Lung microvascular endothelial cell (primary cell): ENCODE results near the gene SLC22A23. TPM values are rescaled to one million over a fixed set of nuclear protein-coding genes. Genes with fewer than 3 reads are reported as not detected.
A peak's percentile ranks its signal among the peaks of the same experiment; 100 is the strongest.
"Not testable (repeated sequence)": the region's sequence is repeated elsewhere in the genome, so short reads cannot be mapped to it uniquely, and the experiment has no call there.

Source experiments
- DNase-seq, 2 donors: peaks; one replicate each; pipeline versions ENCODE4 v3.0.0 to v3.0.0-alpha.2; 2010; ENCODE audit warnings: low read depth in 2 of 2
- total RNA-seq: library from RNA; depleted of rRNA; stranded (reverse); fragments of >200 nt; gene quantifications from 2 replicates; pipeline ENCODE4 v1.2.1, GENCODE V29; 2014

SLC22A23 gene
- total RNA-seq, 1 donor from 2014 or later, result 59.3 TPM

DNA sequence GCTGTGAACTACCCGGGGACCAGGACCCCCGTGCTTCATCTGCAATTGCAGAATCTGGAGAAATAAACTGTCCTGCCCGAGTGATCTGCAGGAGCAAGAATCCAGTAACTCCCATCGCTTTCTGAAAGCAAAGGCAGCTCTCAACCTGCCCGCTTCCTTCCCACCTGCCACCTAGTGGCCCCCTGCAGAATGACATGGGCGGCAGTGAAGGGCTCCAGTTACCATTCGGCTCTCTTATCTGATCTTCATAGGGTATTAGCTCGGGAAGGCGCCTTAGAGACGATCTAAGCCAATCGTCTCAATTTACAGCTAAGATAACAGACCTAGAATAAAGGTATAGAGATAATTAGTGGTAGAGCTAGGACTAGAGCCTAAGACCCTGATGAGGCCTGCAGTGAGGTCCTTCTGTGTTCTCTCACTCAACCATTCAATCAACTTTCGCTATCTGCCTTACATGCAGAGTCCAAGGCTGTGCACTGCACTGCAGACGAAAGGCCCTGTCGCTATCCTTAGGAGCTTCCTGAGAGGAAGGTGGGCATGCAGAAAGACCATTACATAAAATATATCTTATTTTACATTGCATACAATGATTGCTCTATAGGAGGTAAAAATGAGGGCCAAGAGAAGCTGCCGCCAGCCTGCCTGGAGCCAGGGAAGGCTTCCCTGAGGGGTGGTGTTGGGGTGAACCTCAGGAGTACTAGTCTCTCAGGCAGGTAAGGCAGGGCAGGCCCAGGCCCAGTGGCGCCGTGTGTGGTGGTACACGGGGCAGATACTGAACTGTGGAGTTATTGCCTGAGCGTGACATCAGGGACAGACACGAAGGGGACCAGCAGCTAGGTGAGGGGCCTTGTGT is 205.2 kb downstream of the SLC22A23 start:
- DNase-seq, result peak; percentile 77 to 82

DNA sequence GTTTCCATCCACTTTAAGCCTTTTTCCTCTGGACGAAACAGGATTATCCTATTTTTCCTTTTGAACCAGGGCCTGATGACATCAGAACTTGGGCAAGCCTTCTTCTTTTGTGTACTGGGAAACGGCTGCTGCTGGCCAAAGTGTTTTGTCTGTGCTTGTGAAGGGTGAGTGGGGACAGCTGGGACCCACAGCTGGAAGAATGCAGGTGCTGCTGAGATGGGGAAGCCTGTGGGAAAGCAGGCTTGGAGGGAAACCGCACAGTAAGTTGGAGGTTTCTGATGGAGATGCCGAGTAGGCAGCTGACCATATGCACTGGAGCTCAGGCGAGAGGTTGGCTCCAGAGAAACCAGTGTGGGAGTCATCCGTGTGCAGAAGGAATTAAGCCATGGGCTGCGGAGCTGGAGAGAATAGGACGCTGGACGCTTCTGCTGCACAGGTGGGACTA is 206.6 kb downstream of the SLC22A23 start:
- no peak for DNase-seq

DNA sequence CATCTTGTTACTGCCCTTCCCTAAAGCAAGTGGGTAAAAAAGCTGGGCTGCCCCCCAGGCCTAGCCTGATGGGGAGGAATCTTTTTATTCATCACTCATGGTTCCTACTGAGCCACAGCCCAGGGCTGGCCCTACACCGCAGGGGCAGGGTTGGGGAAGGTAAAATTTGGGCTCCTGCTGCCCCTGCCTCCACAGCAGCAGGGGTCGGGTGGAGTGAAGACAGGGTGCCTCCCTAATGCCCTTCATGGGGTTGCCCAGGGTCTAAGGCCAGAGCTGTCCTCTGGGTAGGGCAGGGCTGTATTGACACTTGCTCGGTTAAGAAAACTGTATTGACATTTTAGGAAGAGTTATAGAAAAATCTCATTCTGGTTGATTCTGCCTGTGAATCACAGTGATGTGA is 207.0 kb downstream of the SLC22A23 start:
- DNase-seq, result no peak

DNA sequence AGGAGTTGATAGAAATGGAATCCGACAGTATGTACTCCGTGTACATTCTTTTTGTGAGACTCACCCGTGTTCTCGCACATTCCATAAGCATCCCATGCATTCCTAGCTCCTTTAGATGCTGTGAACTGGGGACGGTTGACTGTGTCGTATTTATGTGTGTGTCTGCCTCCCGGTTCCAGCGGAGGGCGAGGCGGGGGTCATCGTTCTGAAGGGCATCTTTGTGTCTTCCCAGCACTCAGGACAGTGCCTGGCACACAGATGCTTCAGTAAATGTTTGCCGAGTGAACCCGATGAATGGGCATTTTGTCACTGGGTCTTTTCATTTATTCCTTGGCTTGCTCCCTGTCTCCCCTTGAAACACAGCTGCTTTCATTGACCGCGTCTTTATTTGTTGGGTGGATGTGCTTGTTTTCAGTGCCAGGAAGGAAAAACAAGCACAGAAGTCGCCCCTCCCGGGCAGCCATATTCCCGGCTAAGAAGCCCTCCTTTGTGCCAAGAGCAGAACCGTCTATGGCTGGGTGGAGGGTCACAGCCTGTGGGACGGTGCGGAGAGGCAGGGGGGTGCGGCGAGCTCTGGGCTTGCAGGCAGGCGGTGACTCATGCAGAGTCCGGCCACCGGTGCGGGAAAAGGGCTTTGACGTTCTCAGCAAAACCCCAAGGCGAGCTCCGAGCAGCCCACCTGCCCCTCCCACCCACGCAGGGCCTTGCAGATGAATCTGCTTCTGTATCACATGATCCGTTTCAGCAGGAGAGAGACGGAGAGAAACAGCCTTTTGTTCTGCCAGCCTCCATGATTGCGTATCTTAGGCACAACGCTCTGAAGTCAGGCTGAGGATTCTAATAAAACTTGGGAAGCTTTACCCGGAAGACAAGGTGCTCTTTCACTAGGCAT is 209.3 kb downstream of the SLC22A23 start:
- peak; percentile 41 to 60 for DNase-seq

DNA sequence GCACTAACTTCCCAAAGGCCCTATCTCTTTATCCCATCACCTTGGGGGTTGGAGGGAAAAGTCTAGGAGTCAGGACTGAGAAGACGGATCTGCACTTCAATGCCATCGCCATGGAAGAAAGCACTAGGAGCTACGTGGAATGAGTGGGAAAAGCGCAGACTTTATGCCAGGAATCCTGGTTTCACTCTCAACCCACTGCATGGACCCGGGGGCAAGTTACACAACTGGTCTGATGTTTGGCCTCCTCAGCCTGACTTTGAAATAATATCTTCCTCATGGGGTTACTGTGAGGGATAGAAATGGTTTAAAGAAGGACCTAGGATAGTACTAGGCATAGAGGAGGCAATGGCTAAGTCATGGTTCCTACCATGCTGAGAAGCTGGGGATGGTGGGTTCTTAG is 211.6 kb downstream of the SLC22A23 start:
- DNase-seq, result no peak

DNA sequence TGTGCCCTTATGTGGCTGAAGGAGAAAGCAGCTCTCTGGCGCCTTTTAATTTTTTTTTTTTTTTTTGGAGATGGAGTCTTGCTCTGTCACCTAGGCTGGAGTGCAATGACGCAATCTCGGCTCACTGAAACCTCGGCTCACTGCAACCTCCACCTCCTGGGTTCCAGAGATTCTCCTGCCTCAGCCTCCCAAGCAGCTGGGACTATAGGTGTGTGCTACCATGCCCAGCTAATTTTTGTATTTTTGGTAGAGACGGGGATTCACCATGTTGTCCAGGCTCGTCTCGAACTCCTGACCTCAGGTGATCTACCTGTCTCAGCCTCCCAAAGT is 212.1 kb downstream of the SLC22A23 start:
- not testable (repeated sequence) for DNase-seq

DNA sequence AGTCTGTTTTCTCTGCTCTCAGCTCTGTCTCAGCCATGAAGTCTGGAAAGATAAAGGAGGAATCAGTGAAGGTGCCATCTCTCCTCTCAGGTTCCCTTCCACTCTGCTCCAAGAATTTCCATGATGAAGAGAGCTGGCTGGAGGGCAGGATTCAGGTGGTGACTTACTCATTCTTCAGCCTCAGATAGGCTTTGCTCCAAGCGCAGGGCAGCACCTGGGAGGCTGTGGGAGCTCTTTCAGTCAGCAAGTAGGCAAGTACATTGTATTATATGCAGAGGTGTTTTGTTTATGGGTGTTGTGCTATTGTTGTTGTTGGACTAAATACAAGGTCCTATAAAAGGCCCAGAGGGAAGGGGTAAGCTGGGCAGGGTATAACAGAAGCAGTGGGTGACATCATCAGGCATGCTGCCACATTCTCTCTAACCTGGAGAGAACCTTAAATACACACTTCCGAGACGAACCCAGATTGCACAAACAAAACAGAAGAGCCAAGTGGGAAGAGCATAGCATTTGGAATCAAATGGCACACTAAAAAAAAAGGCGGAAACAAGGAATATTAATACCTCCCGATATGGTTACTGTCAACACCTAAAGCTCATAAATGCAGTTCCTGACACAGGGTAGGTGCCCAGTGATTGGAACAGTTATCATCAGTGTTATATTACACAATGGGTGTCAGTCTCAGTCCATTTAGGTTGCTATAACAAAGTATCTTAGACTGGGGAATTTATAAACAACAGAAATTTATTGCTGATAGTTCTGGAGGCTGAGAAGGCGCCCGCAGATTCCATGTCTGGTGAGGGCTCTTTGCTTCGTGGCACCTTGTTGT is 212.6 kb downstream of the SLC22A23 start:
- DNase-seq, result no peak

DNA sequence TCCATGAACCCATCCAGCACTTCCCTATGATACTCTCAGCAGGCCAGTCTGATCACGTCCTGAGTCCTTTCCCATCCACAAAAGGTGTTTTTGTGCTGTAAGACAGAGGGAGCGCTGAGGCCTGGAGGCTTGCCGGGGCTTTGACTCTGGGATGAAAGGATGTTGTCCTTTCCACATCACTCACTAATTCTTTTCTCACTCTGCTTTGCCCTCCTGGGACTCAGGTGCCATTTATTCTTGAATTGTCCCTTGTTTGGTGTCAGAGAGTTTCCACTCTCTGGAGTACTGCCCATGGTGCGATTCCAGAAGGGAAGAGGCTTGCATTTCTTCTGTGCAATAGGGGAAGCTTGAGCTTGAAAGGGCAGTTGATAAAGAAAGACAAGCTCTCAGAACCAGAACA is 214.1 kb downstream of the SLC22A23 start:
- DNase-seq, result no peak

DNA sequence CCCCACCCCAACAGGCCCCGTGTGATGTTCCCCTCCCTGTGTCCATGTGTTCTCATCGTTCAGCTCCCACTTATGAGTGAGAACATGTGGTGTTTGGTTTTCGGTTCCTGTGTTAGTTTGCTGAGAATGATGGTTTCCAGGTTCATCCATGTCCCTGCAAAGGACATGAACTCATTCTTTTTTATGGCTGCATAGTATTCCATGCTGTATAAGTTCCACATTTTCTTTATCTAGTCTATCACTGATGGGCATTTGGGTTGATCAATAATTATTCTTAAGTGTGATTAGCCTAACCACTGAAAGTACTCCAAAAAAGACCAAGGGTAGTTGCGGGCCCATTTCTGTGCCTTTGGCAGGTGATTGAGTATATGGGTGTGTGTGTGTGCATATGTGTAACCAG is 215.1 kb downstream of the SLC22A23 start:
- not testable (repeated sequence) for DNase-seq

DNA sequence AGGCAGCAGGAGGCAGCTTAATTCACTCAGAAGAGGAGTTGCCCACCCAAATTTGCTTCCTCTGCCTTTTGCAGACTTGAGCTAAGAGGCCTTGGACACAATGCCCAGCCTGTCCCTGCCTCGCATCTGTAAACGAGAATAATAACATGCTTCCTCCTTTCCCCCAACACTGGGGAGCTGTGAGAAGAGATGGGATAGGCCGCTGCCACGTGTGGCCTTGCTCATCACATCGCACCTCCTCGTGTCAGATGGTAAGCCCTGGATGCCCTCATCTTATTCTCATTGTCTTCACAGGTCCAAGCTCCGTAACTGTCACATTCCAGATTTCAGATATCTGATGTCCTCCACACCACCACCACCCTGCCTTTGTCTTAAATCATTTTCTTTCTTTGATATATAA is 216.3 kb downstream of the SLC22A23 start:
- DNase-seq, result no peak

DNA sequence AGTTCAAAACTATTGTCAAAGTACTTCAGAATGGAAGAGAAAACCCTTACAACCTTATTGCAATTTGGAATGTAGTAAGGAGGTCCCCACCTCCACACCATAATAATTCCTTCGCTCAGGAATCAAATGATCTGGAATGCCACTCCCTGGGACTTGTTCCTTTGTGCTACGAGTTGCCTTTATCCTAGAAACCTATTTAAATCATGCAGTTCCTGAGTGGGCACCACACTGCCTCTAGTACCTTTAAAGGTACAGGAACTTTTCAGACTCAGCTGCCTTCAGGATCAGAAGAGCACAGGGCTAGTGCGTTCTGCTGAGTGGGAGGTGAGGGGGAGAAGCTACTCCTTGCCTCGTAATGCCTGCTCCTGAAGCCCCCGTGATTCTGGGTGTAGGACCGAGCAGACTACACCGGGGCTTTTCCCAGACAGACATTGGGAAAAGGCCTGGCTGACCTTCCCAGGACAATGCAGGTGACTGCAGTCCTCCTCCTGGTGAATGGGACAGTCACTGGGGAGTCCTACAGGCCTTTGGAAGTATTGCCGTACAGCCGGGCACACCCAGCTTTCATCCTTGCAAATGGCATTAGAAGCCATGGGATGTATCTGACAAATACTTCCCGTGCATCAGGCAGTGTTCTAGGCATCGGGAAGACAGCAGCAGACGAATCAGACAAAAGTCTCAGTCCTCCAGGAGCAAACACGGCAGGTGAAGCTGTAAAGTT is 217.6 kb downstream of the SLC22A23 start:
- DNase-seq, result peak in 1 of 2 donors; percentile 21

DNA sequence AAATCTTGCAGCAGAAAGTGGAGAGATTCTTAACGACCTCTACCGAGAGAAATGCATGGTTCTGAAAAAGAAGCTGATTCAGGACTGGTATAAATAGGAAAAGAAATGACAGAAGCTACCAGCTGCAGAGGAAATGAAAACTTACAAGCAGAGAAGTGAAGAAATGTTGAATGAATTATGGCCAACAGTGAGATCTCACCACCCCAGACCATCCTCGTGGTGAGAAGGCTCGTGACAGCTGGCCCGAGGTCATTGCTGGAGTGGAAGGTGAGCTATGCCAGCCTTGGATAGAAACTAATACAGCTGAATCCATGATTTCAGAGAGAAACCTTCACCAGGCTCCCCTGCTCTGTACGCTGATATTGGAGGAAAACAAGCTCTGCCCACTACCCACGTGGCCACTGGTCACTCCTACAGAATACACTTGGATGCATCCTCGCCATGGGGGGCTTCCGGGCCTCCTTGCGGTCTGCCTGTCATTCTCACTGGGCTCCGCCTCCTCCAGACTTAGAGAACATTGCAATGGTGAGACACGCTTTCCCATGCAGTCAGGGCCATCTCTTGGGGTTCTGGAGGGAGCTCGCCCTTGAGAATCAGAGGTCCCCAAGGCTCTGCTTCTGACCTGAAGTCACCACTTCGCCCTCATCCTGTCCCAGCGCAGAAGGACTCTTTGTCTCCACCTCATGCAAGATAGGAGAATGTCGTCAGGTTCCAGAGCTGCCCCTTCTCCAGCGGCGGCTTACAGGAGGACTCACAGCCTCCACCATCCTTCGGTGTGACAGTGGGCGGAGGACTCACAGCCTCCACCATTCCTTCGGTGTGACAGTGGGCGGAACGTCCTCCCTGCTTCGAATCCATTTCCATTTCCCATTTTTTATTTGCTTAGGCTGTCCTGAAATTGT is 218.8 kb downstream of the SLC22A23 start:
- no peak for DNase-seq

DNA sequence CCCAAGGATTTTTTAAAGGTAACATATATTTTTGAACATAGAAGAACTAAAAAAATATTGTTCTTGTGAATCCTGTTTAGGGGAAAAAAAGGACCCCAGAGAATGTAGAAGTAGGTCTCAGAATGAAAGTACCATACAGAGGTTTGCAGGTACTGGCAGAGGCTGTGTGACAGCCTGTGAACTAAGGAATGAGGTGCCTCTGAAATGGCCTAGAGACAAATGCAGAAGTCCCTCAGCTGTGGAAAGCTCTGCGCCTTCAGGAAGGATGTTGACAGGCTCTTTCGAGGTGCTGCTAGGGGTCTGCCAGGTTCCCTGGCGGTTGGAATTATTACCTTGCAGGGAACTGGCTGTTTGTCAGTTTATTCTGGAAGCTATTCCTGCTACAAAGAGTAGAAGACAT is 220.8 kb downstream of the SLC22A23 start:
- DNase-seq, result no peak

DNA sequence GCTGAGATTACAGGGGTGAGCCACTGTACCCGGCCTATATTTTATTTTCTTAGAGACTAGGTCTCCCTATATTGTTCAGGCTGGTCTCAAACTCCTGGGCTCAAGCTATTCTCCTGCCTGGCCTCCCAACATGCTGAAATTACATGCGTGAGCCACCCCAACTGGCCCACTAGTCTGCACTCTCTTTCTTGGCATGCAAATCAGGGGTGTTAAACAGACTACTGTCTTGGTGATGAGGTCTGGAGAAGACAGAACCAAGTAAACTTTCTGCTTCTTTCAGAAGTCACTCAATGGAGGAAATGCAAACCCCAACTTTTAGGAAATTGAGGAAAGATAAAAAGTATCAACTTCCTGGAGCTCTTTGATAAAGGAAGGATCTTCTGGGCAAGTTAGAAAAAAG is 221.4 kb downstream of the SLC22A23 start:
- no peak for DNase-seq

DNA sequence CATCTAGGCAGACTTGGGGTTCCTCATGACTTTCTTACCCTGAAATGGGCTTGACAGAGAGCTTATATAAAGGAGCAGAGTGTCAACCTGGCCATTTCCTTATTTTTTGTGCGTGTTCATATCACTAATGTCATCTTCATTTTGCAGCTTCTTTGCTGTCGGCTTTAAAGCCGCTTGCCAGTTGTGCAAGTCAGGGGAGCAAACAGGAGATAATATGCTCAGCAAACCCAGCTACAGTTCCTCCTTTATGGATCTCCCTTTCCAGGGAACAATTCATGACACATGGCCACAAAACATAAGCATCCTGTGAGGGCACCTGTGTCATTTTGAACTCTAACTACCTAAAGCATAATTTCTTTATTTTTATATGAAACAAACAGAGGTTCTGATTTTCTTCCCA is 222.9 kb downstream of the SLC22A23 start:
- no peak for DNase-seq

DNA sequence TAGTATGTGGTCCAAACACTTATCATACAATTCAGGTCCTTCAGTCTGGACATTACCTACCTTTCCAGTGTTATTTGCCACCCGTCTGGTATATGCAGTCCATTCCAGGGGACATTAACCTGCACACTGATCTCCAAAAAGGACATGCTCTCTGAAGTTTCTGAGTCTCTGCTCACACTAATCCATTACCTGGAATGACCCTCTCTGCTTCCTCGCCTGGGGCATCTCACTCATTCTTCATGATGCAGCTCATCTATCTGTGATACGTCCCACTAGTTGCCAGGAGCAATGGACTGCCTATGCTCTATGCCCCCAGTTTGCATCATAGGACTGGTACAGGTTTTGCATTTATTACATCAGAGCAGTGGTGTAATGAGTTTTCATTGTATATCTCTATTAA is 223.5 kb downstream of the SLC22A23 start:
- no peak for DNase-seq

DNA sequence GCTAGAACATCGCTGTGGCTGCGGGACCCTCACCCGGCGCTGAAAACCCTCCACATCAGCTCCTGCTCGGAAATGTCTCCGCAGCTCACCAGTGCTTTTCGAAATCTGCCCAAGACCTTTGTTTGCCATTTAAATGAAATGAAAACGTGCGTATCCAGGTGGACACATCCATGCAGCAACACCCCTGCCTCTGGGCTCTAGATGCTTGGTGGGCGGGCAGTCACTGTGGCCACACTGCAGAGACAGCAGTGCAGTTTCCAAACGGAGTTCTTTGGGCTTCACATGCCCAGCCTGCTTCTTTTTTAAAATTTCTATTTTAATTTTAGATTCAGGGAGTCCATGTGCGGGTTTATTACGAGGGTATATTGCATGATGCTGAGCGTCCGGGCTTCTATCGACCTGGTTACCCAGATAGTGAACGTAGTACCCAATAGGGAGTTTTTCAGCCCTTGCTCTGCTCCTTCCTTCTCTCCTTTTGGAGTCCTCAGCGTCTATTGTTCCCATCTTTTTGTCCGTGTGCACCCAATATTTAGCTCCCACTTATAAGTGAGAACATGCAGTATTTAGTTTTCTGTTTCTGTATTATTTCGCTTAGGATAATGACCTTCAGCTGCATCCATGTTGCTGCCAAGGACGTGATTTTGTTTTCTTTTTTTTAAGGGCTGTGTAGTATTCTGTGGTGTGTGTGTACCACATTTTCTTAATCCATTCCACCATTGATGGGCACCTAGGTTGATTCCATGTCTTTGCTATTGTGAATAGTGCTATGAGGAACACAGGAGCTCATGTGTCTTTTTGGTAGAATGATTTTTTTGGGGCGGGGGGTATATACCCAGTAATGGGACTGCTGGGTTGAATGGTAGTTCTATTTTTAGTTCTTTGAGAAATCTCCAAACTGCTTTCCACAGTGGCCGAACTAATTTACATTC is 224.6 kb downstream of the SLC22A23 start:
- no peak for DNase-seq

DNA sequence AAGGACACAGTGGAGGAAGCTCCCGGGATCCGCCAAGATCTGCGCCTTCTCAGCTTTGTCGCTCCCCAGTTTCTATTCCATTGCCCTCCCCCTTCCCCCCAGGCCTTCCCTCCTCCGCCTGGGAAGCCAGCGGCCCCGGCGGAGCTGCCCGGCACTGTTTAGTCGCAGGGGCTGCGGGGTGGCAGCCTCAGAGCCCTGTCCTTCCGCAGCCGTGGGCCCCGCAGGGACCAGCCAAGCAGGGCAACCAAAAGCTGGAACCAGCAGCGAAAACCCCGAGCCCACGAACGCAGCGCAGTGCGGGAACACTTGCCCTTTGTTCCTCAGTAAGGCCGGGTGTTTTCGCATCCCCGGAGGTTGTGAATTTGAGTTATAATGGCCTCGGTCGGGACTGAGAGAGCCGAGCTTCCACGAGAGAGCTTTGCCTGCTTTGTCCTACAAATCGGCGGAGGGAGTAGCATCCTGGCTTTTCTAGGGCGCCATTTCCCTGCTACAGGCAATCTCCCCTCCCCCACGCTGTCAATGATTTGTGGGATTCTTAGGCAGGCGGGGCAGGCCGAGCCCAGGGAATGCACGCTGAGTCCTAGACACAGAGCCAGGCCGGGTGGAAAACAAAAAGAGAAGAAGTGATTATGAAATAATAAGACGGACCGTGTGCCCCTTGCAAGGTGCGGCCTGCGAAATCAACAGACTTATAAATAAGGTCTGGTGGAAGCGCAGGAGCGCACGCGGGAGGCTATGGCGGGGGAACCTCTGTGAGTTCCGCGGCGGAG is 225.4 kb downstream of the SLC22A23 start:
- DNase-seq, result peak; percentile 35 to 67
